Measurements from ENCODE around the gene MDGA2.
"Not testable (repeated sequence)": the region's sequence is repeated elsewhere in the genome, so short reads cannot be mapped to it uniquely, and the experiment has no call there.

The MDGA2 gene

GRCh38 chr14:47057364-47057763 lies 618.0 kb downstream of the MDGA2 start:
- no peak for DNase-seq

- DNase-seq, result peak; percentile 79
These were observed 630.6 kb downstream of the MDGA2 start for GRCh38 chr14:47044841-47045240.

DNA sequence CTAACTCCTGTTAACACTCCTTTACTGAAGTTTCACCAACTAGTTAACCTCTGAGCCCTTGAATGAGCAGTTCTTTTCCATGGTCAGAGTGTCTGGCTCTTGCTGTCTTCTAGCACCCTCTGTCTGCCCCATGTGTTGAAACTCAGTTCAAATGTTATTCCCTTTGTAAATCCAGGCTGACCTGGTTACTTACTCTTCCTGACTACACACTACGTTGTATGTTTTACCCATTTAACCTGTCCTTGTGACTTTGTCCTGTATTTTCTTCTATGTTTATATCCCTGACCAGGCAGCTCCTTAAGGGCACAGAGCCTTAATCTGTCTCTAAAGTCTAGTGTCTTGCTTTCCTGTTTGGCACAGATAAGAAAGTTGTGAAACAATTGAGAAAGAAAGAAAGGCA lies 634.9 kb downstream of the MDGA2 start:
- peak; percentile 67 for DNase-seq

GRCh38 chr14:47039336-47039735 lies 636.1 kb downstream of the MDGA2 start:
- DNase-seq, result no peak

DNA sequence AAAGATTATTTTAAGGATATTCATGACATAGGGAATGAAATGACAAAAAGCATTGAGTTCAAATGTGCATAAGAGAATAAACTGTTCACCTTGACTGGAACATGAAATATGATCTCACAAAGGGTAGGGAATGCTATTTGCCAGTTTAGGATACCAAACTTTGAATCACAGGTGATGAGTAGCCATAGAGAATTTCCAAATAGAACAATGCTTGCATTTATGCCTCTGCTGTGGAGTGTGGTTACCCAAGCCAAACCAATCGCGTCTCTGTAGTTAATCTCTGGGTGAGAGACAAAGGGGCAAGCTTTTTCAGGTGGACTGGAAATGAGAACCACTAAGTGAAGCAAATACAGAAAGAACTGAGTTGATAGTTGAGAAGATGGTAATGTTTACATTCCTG lies 652.7 kb downstream of the MDGA2 start:
- no peak for DNase-seq

- no peak for DNase-seq
These were observed 654.9 kb downstream of the MDGA2 start for GRCh38 chr14:47020500-47020899.

GRCh38 chr14:47012533-47013280 lies 662.7 kb downstream of the MDGA2 start:
- no peak for DNase-seq

GRCh38 chr14:47009615-47010014 lies 665.8 kb downstream of the MDGA2 start:
- no peak for DNase-seq

GRCh38 chr14:47008732-47009131 lies 666.7 kb downstream of the MDGA2 start:
- no peak for DNase-seq

DNA sequence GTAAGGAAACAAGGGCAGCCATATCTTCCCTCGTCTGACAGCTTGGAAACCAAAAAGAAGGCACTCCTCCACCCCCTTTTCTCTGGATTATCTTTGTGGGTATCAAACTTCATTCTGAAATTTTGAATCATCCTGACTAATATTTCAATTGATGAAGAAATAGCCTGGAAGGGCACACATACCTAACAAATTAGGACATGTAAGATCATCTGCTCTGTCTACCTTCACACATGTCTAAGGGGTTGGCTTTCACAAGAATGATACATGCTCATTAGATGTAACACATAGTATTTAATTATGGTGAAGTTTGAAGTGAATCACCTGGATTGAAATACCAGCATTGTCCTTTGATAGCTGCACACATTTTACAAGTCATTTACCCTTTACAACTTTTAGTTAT lies 675.7 kb downstream of the MDGA2 start:
- no peak for DNase-seq

- no peak for DNase-seq
These were observed 685.8 kb downstream of the MDGA2 start for GRCh38 chr14:46989566-46989965.

GRCh38 chr14:46988312-46988711 lies 687.1 kb downstream of the MDGA2 start:
- no peak for DNase-seq

- no peak for DNase-seq
These were observed 689.6 kb downstream of the MDGA2 start for GRCh38 chr14:46985529-46986380.

DNA sequence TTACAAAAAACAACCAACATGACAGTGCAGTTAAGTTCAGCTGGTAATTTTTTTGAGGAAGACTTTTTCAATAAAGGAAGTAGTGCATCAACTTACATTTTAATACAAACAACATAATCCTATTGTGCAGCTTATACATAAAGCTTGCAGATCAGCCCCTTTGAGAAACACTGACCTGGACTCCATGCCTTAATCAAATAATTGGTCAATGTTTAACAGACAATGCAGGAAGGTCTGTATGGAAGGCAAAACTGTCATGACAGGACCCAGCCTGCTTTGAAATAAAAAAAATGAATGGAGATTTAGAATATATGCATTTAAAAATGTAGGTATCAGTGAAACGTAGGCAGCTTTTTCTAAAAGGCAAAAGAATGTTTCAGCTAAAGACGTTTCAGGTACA lies 702.1 kb downstream of the MDGA2 start:
- DNase-seq, result peak; percentile 62

GRCh38 chr14:46964378-46964777 lies 711.0 kb downstream of the MDGA2 start:
- DNase-seq, result no peak

DNA sequence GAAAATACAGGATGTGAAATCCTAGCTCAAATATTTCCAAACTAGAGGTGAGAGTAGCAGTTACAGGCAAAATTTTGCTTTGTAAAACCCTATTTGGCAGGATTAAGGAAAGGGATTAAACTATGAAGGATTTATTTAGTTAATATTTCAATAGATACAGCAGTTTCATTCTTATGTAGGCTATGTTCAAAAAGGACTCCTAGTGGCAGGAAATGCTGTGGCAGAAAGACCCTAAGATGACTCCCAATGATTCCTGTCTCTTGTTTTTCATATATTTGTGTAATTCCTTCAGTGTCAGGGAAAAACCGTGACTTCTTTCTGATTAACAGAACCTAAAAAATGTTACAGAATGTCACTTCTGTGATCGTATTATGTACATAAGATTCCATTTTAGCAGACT lies 724.3 kb downstream of the MDGA2 start:
- DNase-seq, result peak; percentile 2

GRCh38 chr14:46940611-46941010 lies 734.8 kb downstream of the MDGA2 start:
- DNase-seq, result no peak

GRCh38 chr14:46920542-46920941 lies 754.9 kb downstream of the MDGA2 start:
- peak; percentile 1 for DNase-seq

- not testable (repeated sequence) for DNase-seq
These were observed 759.9 kb downstream of the MDGA2 start for GRCh38 chr14:46915539-46915938.

DNA sequence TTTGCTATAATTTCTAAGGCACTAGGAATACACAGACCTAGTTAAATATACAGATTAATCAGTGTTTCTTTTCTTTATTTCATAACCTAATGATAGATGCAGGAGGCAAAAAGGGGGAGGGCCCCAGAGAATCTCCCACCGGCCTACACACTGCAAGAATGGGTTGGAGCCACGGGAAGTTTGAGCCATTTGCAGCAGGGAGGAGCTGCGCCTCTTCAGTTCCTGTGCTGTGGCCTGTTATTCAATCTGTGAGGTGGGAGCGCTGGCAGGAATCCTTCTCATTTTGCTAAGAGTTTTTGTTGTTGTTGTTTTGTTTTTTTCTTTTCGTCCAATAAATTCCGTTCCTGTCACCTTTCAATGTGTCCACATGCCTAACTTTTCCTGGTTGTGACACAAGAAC lies 772.6 kb downstream of the MDGA2 start:
- no peak for DNase-seq

DNA sequence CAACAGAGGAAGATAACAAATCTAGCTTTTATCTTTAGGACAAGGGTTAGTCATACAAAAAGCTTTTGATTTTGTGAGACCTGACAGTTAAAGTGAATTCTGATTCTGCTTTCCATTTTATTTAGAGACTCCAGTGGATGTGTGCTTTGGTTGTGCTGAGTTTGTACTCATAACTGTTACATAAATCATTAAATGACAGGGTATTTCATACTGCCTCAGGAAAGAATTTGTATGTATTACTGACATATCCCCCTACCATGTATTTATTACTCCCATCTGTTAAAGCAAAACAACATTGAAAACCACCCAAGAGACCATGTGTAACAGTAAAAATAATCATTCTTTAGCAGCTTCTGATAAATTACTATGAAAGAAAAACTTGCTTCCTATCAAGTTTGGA lies 780.9 kb downstream of the MDGA2 start:
- no peak for DNase-seq

DNA sequence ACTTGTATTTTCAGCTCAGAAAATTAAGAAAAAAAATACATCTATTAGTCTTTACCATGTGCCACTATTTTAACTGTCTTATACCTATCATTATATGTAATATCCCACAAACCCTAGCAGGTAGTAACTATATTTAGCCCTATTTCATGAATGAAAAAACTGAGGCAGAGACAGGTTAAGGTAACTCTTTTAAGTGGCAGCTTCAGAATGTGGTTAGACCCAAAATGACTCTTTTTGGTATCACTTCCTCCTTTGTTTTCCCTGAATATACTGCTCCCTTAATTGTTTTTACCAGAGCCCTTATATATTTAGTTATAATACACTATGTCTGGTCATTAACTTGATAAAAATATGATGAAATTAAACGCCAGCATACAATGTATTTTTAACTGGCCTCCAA lies 788.3 kb downstream of the MDGA2 start:
- DNase-seq, result no peak

- DNase-seq, result no peak
These were observed 789.8 kb downstream of the MDGA2 start for GRCh38 chr14:46885566-46885965.

DNA sequence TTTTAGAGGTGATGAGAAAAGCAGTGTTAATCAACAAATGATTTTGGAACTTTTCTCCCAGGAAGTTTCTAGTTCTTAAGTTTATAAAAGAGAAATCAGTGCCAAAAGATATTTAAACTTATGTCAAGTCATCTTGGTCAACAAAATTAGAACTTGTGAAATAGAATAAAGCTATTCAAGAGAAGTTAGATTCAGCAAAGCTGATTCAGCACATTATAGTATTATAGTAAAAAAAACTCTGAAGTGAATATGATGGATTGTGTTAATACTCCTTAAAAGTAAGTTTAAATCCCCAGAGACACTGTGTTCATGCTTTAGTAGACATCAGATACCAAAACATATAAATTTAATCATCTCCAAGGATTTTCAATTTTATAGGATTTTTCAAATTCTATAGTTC lies 813.7 kb downstream of the MDGA2 start:
- no peak for DNase-seq
